MM.1S (cell line): ENCODE results near the gene NLRP6.
"Not testable (repeated sequence)": the region's sequence is repeated elsewhere in the genome, so short reads cannot be mapped to it uniquely, and the experiment has no call there.

Experiments
- DNase-seq: peaks from one replicate; pipeline ENCODE4 v3.0.0-alpha.2; 2015
- H2AFZ ChIP-seq: fragments of 300-600 bp; sonication (generic); 2 replicates; pipeline ENCODE4 v1.6.0; 2016; ENCODE audit warnings: antibody characterized with exemption, low read length
- H3F3A ChIP-seq: fragments of 300-600 bp; sonication (generic); 2 replicates; pipeline ENCODE4 v1.6.1; 2016; ENCODE audit warnings: mild to moderate bottlenecking, antibody characterized with exemption, low read length, moderate library complexity, mixed read lengths; ENCODE audit not compliant: insufficient read depth
- H3K27ac ChIP-seq: fragments of 300-600 bp; sonication (generic); 2 replicates; pipeline ENCODE4 v1.5.1; 2016; ENCODE audit warnings: mild to moderate bottlenecking, low read length
- H3K27me3 ChIP-seq: fragments of 300-600 bp; sonication (generic); replicated peaks from 2 replicates; pipeline ENCODE4 v1.6.0; 2016; ENCODE audit warnings: low read length; ENCODE audit not compliant: insufficient read depth
- H3K36me3 ChIP-seq: fragments of 300-600 bp; sonication (generic); replicated peaks from 2 replicates; pipeline ENCODE4 v1.6.1; 2016; ENCODE audit warnings: mild to moderate bottlenecking, low read length, mixed read lengths; ENCODE audit not compliant: insufficient read depth
- H3K4me1 ChIP-seq: fragments of 300-600 bp; sonication (generic); 2 replicates; pipeline ENCODE4 v1.6.1; 2016; ENCODE audit warnings: low read length, mixed read lengths
- H3K4me2 ChIP-seq: fragments of 300-600 bp; sonication (generic); 2 replicates; pipeline ENCODE4 v1.6.0; 2016; ENCODE audit warnings: low read depth, low read length
- H3K4me3 ChIP-seq: fragments of 300-600 bp; sonication (generic); 2 replicates; pipeline ENCODE4 v1.5.1; 2016; ENCODE audit warnings: low read length, mixed read lengths
- H3K79me2 ChIP-seq: fragments of 300-600 bp; sonication (generic); 2 replicates; pipeline ENCODE4 v1.6.1; 2016; ENCODE audit warnings: mixed run types, low read length, mixed read lengths
- H3K9ac ChIP-seq: fragments of 300-600 bp; sonication (generic); 2 replicates; pipeline ENCODE4 v1.6.1; 2016; ENCODE audit warnings: low read length, mixed read lengths
- H3K9me2 ChIP-seq: fragments of 300-600 bp; sonication (generic); replicated peaks from 2 replicates; pipeline ENCODE4 v1.6.1; 2016; ENCODE audit warnings: mild to moderate bottlenecking, low read length, mixed read lengths; ENCODE audit not compliant: insufficient read depth
- H3K9me3 ChIP-seq: fragments of 300-600 bp; sonication (generic); replicated peaks from 2 replicates; pipeline ENCODE4 v1.6.1; 2016; ENCODE audit warnings: mild to moderate bottlenecking, low read length, mixed read lengths; ENCODE audit not compliant: insufficient read depth
- H4K20me1 ChIP-seq: fragments of 300-600 bp; sonication (generic); 2 replicates; pipeline ENCODE4 v1.6.1; 2016; ENCODE audit warnings: mild to moderate bottlenecking, low read length, moderate library complexity, mixed read lengths; ENCODE audit not compliant: insufficient read depth
- CTCF ChIP-seq: fragments of 300-600 bp; sonication (generic); IDR thresholded peaks from 2 replicates; pipeline ENCODE4 v1.5.1; 2016; ENCODE audit warnings: antibody characterized with exemption, low read length, mixed read lengths
- EZH2 ChIP-seq: fragments of 300-600 bp; sonication (generic); optimal IDR thresholded peaks from 2 replicates; pipeline ENCODE3; 2017; ENCODE audit warnings: low read depth, mild to moderate bottlenecking, antibody characterized with exemption, low read length, mixed read lengths
- EZH2phosphoT487 ChIP-seq: fragments of 300-600 bp; sonication (generic); IDR thresholded peaks from 2 replicates; pipeline ENCODE4 v1.6.1; 2018; ENCODE audit warnings: antibody characterized with exemption, low read length

Gene NLRP6

GRCh38 chr11:316891-317301, 38.7 kb downstream of the NLRP6 start:
- Histone ChIP-seq H3K36me3 (no peaks in the 10 kb centered on the region), H3K9me2 (no peaks in the 10 kb centered on the region), H3K79me2 (no peaks in the 10 kb centered on the region), H2AFZ (no peak overlapping the region), H3K27ac (no peak overlapping the region), H3F3A (no peaks in the 10 kb centered on the region), H3K27me3 (peaks cover 57% of the 10 kb centered on the region), H4K20me1 (no peaks in the 10 kb centered on the region), H3K4me2 (no peak overlapping the region), H3K4me3 (no peak overlapping the region), H3K9me3 (no peaks in the 10 kb centered on the region), H3K9ac (no peak overlapping the region), H3K4me1 (peaks cover 14% of the 10 kb centered on the region)
- TF ChIP-seq CTCF (no peak), EZH2 (no peak), EZH2phosphoT487 (no peak)
- DNase-seq: no peak

GRCh38 chr11:317668-318404, 39.6 kb downstream of the NLRP6 start:
- not testable (repeated sequence) for H2AFZ ChIP-seq, H3K4me2 ChIP-seq, H3K36me3 ChIP-seq, H4K20me1 ChIP-seq, H3K9me3 ChIP-seq, DNase-seq, H3K27ac ChIP-seq, H3K9me2 ChIP-seq, H3K79me2 ChIP-seq, H3F3A ChIP-seq, H3K9ac ChIP-seq, H3K4me3 ChIP-seq
- Histone ChIP-seq H3K4me1 (peaks cover 14% of the 10 kb centered on the region), H3K27me3 (peaks cover 47% of the 10 kb centered on the region)

GRCh38 chr11:318405-319120, 40.4 kb downstream of the NLRP6 start:
- H3K27ac ChIP-seq, H3F3A ChIP-seq, DNase-seq, H3K4me1 ChIP-seq, H3K4me3 ChIP-seq, H3K36me3 ChIP-seq, H2AFZ ChIP-seq, H3K9me2 ChIP-seq, H3K9me3 ChIP-seq, H4K20me1 ChIP-seq, H3K4me2 ChIP-seq, H3K9ac ChIP-seq, H3K79me2 ChIP-seq: not testable (repeated sequence)
- H3K27me3 ChIP-seq: peaks cover 47% of the 10 kb centered on the region

GRCh38 chr11:319121-319887, 41.1 kb downstream of the NLRP6 start:
- H3F3A ChIP-seq, DNase-seq, H4K20me1 ChIP-seq, H3K36me3 ChIP-seq, H3K79me2 ChIP-seq, H3K4me1 ChIP-seq, H3K9me2 ChIP-seq, H3K9ac ChIP-seq, H2AFZ ChIP-seq, H3K9me3 ChIP-seq, H3K4me2 ChIP-seq, H3K27ac ChIP-seq, H3K4me3 ChIP-seq: not testable (repeated sequence)
- H3K27me3 ChIP-seq: peaks cover 54% of the 10 kb centered on the region

GRCh38 chr11:319888-320273, 41.7 kb downstream of the NLRP6 start:
- not testable (repeated sequence) for H3K36me3 ChIP-seq, H3K9me2 ChIP-seq, H3K9ac ChIP-seq, H3K4me3 ChIP-seq, H3F3A ChIP-seq, H2AFZ ChIP-seq, H3K4me2 ChIP-seq, H3K27ac ChIP-seq, H4K20me1 ChIP-seq, H3K9me3 ChIP-seq, H3K4me1 ChIP-seq, H3K79me2 ChIP-seq, DNase-seq
- H3K27me3 ChIP-seq: peaks cover 59% of the 10 kb centered on the region
